Measurements from ENCODE around the gene FBH1.

- TF ChIP-seq TAF1 (IDR thresholded peaks at IDR 0.05; ENCODE audit: borderline replicate concordance, low read depth, low read length), result no peak
- TF ChIP-seq PKNOX1 (IDR thresholded peaks at IDR 0.05), result no peak
- TF ChIP-seq, protein P1, sequence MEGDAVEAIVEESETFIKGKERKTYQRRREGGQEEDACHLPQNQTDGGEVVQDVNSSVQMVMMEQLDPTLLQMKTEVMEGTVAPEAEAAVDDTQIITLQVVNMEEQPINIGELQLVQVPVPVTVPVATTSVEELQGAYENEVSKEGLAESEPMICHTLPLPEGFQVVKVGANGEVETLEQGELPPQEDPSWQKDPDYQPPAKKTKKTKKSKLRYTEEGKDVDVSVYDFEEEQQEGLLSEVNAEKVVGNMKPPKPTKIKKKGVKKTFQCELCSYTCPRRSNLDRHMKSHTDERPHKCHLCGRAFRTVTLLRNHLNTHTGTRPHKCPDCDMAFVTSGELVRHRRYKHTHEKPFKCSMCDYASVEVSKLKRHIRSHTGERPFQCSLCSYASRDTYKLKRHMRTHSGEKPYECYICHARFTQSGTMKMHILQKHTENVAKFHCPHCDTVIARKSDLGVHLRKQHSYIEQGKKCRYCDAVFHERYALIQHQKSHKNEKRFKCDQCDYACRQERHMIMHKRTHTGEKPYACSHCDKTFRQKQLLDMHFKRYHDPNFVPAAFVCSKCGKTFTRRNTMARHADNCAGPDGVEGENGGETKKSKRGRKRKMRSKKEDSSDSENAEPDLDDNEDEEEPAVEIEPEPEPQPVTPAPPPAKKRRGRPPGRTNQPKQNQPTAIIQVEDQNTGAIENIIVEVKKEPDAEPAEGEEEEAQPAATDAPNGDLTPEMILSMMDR (IDR thresholded peaks at IDR 0.05 in 2 of 3, conservative IDR thresholded peaks at IDR 0.05 in 1 of 3; ENCODE audit: control insufficient read depth in 2 of 3, extremely low read depth in 1 of 3, insufficient read depth in 1 of 3, low read depth in 3 of 3, low read length in 3 of 3), result no peak
These were observed 3.0 kb upstream of the FBH1 start for GRCh38 chr10:5887029-5887428.

Measured in GM12878 (cell line).